Calu3 (cell line): ENCODE measurements around the gene AKAP7. TPM values are rescaled to one million over a fixed set of nuclear protein-coding genes. Genes with fewer than 3 reads are reported as not detected.

Source experiments
- BruUV-seq: library from RNA; stranded (reverse); fragments of 400-500 nt; replicated peaks from 2 replicates; lab custom pipeline; 2021; lab: Mats Ljungman, UMichigan
- CTCF ChIA-PET: fragments of 300-600 bp; sonication (Branson Sonifier 250); formaldehyde crosslinking; loops from one replicate; lab custom pipeline; 2022; ENCODE audit warnings: antibody characterized with exemption; lab: Charles Lee
- DNase-seq: peaks from one replicate; pipeline ENCODE4 v3.0.0; 2022
- H3K27ac Mint-ChIP-seq: one replicate; pipeline ENCODE4 v1.8.0; 2022; ENCODE audit warnings: mixed read lengths; ENCODE audit not compliant: unreplicated experiment
- H3K27me3 Mint-ChIP-seq: one replicate; pipeline ENCODE4 v1.8.0; 2022; ENCODE audit warnings: mixed read lengths; ENCODE audit not compliant: unreplicated experiment
- H3K36me3 Mint-ChIP-seq: one replicate; pipeline ENCODE4 v1.8.0; 2022; ENCODE audit warnings: mild to moderate bottlenecking, moderate library complexity, mixed read lengths; ENCODE audit not compliant: insufficient read depth, unreplicated experiment
- H3K4me1 Mint-ChIP-seq: one replicate; pipeline ENCODE4 v1.8.0; 2022; ENCODE audit warnings: mild to moderate bottlenecking, low read depth, mixed read lengths; ENCODE audit not compliant: unreplicated experiment
- H3K4me3 Mint-ChIP-seq: one replicate; pipeline ENCODE4 v1.8.0; 2022; ENCODE audit warnings: mild to moderate bottlenecking, low read depth, moderate library complexity, mixed read lengths; ENCODE audit not compliant: unreplicated experiment
- H3K9me3 Mint-ChIP-seq: one replicate; pipeline ENCODE4 v1.8.0; 2022; ENCODE audit warnings: low read depth, mixed read lengths; ENCODE audit not compliant: unreplicated experiment
- intact Hi-C: fragments of 100-400 bp; cut with micrococcal nuclease; formaldehyde crosslinking; loops from one replicate; pipeline ENCODE4 v1.10.0; 2022; ENCODE audit not compliant: unreplicated experiment
- total RNA-seq: library from RNA; stranded (reverse); gene quantifications from 2 replicates; pipeline ENCODE4 v1.2.3, GENCODE V29; 2022
- TF ChIP-seq, protein P1 (sequence below): fragments of 200-600 bp; IDR thresholded peaks from one replicate; pipeline ENCODE4 v1.8.0; 2022; ENCODE audit warnings: antibody characterized with exemption; ENCODE audit not compliant: unreplicated experiment

The AKAP7 gene
- total RNA-seq, 1 experiment from 2014 or later: 7.7 TPM

DNA sequence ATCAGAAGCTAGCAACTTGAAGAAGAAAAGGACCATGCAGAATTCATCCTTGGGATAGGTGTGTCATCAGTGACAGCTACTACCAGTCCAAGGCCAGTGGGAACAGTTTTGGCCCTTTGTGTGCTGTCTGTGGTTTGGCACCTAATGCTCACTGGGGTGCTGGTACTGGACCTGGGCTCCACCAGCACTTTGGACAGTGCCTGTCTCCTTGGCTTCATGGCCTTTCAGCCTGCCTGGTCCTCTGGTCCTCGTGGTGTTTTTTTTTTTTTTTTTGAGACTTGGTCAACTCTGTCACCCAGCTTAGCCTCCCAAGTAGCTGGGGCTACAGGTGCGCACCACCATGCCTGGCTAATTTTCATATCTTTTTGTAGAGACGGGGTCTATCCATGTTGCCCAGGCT, 56.3 kb downstream of the AKAP7 start:
- no peaks in the 10 kb centered on the region for H3K36me3 Mint-ChIP-seq
- CTCF ChIA-PET: no interaction called here
- DNase-seq: no peak
- no peaks in the 10 kb centered on the region for H3K4me1 Mint-ChIP-seq
- TF ChIP-seq, protein P1, sequence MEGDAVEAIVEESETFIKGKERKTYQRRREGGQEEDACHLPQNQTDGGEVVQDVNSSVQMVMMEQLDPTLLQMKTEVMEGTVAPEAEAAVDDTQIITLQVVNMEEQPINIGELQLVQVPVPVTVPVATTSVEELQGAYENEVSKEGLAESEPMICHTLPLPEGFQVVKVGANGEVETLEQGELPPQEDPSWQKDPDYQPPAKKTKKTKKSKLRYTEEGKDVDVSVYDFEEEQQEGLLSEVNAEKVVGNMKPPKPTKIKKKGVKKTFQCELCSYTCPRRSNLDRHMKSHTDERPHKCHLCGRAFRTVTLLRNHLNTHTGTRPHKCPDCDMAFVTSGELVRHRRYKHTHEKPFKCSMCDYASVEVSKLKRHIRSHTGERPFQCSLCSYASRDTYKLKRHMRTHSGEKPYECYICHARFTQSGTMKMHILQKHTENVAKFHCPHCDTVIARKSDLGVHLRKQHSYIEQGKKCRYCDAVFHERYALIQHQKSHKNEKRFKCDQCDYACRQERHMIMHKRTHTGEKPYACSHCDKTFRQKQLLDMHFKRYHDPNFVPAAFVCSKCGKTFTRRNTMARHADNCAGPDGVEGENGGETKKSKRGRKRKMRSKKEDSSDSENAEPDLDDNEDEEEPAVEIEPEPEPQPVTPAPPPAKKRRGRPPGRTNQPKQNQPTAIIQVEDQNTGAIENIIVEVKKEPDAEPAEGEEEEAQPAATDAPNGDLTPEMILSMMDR: no peak
- no TSS peak for BruUV-seq
- no peak overlapping the region for H3K4me3 Mint-ChIP-seq
- H3K27ac Mint-ChIP-seq: no peak overlapping the region
- no peaks in the 10 kb centered on the region for H3K27me3 Mint-ChIP-seq
- peaks cover 12% of the 10 kb centered on the region for H3K9me3 Mint-ChIP-seq
- intact Hi-C loops: no loop called here

DNA sequence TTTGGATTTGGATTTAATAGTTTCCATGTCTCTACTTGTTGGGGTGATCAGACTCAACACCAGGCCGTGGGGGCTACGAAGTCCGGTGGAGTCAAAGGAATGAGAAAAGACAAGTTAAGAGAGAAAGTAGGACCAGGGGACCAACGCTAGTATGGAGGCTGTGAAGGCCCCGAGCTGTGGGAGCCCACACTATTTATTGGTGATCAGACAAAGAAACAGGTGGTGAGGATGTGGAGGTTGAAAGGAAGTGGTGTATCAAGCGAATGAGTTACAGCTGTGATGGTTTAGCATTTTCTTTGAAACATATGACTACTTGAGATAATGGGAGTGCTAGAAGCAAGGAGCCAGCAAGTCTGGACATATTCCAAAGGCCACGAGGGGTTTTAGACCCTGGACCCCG, 62.4 kb downstream of the AKAP7 start:
- intact Hi-C loops: no loop called here
- no peaks in the 10 kb centered on the region for H3K4me1 Mint-ChIP-seq
- TF ChIP-seq, protein P1: no peak
- H3K4me3 Mint-ChIP-seq: no peak overlapping the region
- CTCF ChIA-PET: no interaction called here
- no peaks in the 10 kb centered on the region for H3K27me3 Mint-ChIP-seq
- DNase-seq: no peak
- no peak overlapping the region for H3K27ac Mint-ChIP-seq
- no TSS peak for BruUV-seq
- H3K36me3 Mint-ChIP-seq: no peaks in the 10 kb centered on the region
- peaks cover 4% of the 10 kb centered on the region for H3K9me3 Mint-ChIP-seq

DNA sequence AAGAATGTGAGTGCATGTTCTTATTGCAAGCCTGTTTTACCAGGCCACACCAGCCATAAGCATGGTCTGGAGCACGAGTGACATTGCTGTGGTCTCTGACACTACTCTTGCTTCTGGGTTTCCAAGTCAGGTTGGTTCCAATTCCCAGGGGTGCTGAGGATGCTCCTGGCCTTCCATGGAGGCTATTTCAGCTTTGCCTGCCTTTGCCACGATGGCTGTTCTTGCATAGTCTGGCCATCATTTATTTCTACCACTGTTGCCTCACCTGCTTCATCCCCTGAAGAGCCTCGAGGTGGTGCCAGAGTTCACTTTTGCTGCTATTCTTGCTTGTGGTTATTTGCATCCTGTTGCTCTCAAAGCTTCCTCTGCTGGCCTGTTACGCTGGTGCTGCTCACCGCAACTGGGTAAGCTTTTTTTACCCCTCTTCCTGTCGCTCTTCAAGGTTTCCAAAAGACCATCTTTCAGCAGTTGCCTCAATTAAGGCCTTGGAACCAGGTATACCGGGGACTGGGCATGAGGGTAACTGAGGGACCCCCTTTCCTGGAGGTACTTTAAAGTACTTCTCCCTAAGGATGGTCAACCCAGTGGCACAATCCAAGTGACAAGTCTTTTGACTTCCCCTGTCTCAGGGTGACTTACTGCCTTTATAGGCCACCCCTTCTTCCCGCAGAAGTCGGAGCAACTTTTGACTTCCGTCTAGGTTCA, 64.5 kb downstream of the AKAP7 start:
- BruUV-seq: no TSS peak
- DNase-seq: peak; percentile 63
- no peaks in the 10 kb centered on the region for H3K36me3 Mint-ChIP-seq
- TF ChIP-seq, protein P1: peak; percentile 80
- H3K9me3 Mint-ChIP-seq: no peaks in the 10 kb centered on the region
- no peak overlapping the region for H3K27ac Mint-ChIP-seq
- intact Hi-C loops: loop anchor here (1.0 to 10.0 kb wide), 2 partner anchors 55 to 334 kb away; no protein-coding TSS in a partner anchor
- no peaks in the 10 kb centered on the region for H3K4me1 Mint-ChIP-seq
- H3K27me3 Mint-ChIP-seq: no peaks in the 10 kb centered on the region
- no peak overlapping the region for H3K4me3 Mint-ChIP-seq
- CTCF ChIA-PET: interaction anchor here (0.9 to 2.6 kb wide), 5 partner anchors 200 to 428 kb away, joined by 3 to 22 read pairs (median 3); partner anchors contain the start of gene MED23

DNA sequence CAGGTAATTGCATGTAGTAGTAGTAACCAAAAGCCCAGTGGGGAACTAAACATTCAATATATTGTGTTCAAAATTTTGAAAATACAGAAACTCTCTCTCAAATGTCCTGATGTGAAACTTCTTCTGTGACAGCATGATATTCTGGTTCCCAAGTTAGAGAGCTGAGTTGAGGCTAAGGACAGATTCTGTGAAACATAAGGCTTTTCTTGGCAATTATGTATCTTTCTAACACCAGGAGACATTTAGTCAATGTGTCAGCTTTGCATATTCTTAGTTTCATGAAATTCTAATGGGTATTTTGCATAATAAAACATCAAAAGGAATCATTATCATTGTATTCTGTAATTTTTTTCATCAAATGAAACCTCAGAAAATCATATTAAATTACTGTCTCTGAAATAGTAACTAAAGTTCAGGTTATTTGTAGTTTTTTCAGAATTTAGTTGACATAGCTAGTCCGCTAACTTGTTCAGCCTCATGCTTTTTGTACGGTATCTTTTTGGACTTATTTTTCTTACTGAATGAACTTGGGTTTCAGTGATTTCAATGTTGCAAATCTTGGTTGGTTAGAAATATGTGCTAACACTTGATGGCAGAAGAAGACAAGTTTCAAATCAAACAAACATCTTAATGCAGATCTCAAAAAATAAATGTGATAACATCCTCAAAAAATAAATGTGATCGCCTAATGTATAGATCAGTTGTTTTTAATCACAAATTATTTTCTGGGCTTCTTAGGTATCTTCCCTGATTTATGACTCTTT, 70.4 kb downstream of the AKAP7 start:
- BruUV-seq: no TSS peak
- CTCF ChIA-PET: no interaction called here
- DNase-seq: no peak

More for the DNA sequence above, 70.4 kb downstream of the AKAP7 start:
- H3K27ac Mint-ChIP-seq: no peak overlapping the region
- H3K36me3 Mint-ChIP-seq: no peaks in the 10 kb centered on the region
- no peaks in the 10 kb centered on the region for H3K27me3 Mint-ChIP-seq
- intact Hi-C loops: loop anchor here (10.0 kb wide), 1 partner anchor 49 kb away; no protein-coding TSS in a partner anchor
- H3K9me3 Mint-ChIP-seq: no peaks in the 10 kb centered on the region
- H3K4me3 Mint-ChIP-seq: no peak overlapping the region
- H3K4me1 Mint-ChIP-seq: no peaks in the 10 kb centered on the region
- TF ChIP-seq, protein P1: no peak
